Measurements from ENCODE around the gene OR6N2. TPM values are rescaled to one million over a fixed set of nuclear protein-coding genes. Genes with fewer than 3 reads are reported as not detected.

OR6N2 gene
- total and polyA plus RNA-seq, 9 of the 15 experiments (the other 6 are each of a cell fraction or from before 2014, with no cell fraction given): not detected

GRCh38 chr1:158800526-158800925, 19.5 kb upstream of the OR6N2 start (continued):
- TF ChIP-seq CHAMP1 (IDR thresholded peaks at IDR 0.05) (no peak), CREBBP (IDR thresholded peaks at IDR 0.05; ENCODE audit: low read depth, low read length) (no peak), ZBTB43 (CRISPR knock-in tag; IDR thresholded peaks at IDR 0.05) (no peak), GTF2A2 (tag; IDR thresholded peaks at IDR 0.05) (no peak), CBX2 (IDR thresholded peaks at IDR 0.05; ENCODE audit: insufficient read depth, low read length, poor library complexity, severe bottlenecking) (no peak), HNRNPLL (IDR thresholded peaks at IDR 0.05; ENCODE audit: low read depth, low read length, poor library complexity, severe bottlenecking) (no peak)

GRCh38 chr1:158799689-158800088, 18.7 kb upstream of the OR6N2 start:
- no peaks in the 10 kb centered on the region for H3K36me3 ChIP-seq (ENCODE audit: control insufficient read depth, insufficient read depth, low read length)
- ATAC-seq: peak; percentile 90
- H2AFZ ChIP-seq (ENCODE audit: low read depth, low read length): peak overlapping the region; percentile 97
- BruUV-seq (replicated peaks): no TSS peak
- POLR2A ChIA-PET: no interaction called here
- in situ Hi-C loops (cut with MboI): loop anchor here (10.0 kb wide), 1 partner anchor 195 kb away; no protein-coding TSS in a partner anchor
- CTCF ChIA-PET (ENCODE audit: low intra/inter-chr PET ratio): no interaction called here
- H3K27ac ChIP-seq (ENCODE audit: extremely low read depth, low read depth, low read length): peak overlapping the region; percentile 71
- H4K20me1 ChIP-seq (replicated peaks; ENCODE audit: control insufficient read depth, insufficient read depth, low read length): no peaks in the 10 kb centered on the region
- H3K9ac ChIP-seq (ENCODE audit: insufficient read depth in 1 of 2, low read depth in 2 of 2, low read length in 2 of 2): 0 out of 4 replicates have a peak overlapping the region, but pooled peaks of 1 of the 2 experiments have one; percentile 19
- no peaks in the 10 kb centered on the region for H3K9me1 ChIP-seq (ENCODE audit: control insufficient read depth, insufficient read depth, low read length)
- no peaks in the 10 kb centered on the region for H3K27me3 ChIP-seq (ENCODE audit: control insufficient read depth in 2 of 2, insufficient read depth in 2 of 2, low read length in 2 of 2)
- no peak overlapping the region for H3K4me3 ChIP-seq
- 2% methylated on average over 4 of the region's 4 CpGs for WGBS (ENCODE audit: insufficient coverage, low coverage, missing lambda C conversion rate)
- FAIRE-seq: peak; percentile 63
- H3K4me1 ChIP-seq (replicated peaks in 1 of 2; ENCODE audit: control insufficient read depth in 2 of 2, insufficient read depth in 2 of 2, low read length in 2 of 2): peaks cover 0 to 15% of the 10 kb centered on the region in 2 experiments; a peak in 2 of 5 replicates
- H3K9me3 ChIP-seq (replicated peaks; ENCODE audit: control insufficient read depth, insufficient read depth, low read depth, low read length): peaks cover 2% of the 10 kb centered on the region; the same call in 1 of the 2 replicates
- peak overlapping the region; percentile 23 for H3K4me2 ChIP-seq (ENCODE audit: insufficient read depth, low read length)
- intact Hi-C loops (cut with micrococcal nuclease): loop anchor here (5.0 kb wide), 1 partner anchor 112 kb away; the partner anchor contains the start of gene SPTA1
- peak; percentile 39 to 77 (median 58) for DNase-seq (ENCODE audit: extremely low read depth in 1 of 4, low spot score in 3 of 4)
- H3K79me2 ChIP-seq (ENCODE audit: control insufficient read depth, insufficient read depth, low read length): no peaks in the 10 kb centered on the region
- no peak for TF ChIP-seq SRSF7 (optimal IDR thresholded peaks at IDR 0.05; ENCODE audit: low read depth, low read length)
- no peak for TF ChIP-seq HOMEZ (CRISPR knock-in tag; IDR thresholded peaks at IDR 0.05)
- TF ChIP-seq KDM5B (IDR thresholded peaks at IDR 0.05; ENCODE audit: insufficient replicate concordance, low read depth, low read length): no peak
- no peak for TF ChIP-seq GATAD2B (IDR thresholded peaks at IDR 0.05; ENCODE audit: borderline replicate concordance)
- no peak for TF ChIP-seq CHD4 (IDR thresholded peaks at IDR 0.05; ENCODE audit: insufficient read depth, insufficient replicate concordance, low read depth, low read length, poor library complexity, severe bottlenecking)
- no peak for TF ChIP-seq PHF21A (IDR thresholded peaks at IDR 0.05; ENCODE audit: borderline replicate concordance, low read depth)
- no peak for TF ChIP-seq PHTF2 (CRISPR knock-in tag; IDR thresholded peaks at IDR 0.05)
- no peak for TF ChIP-seq ZFX (CRISPR knock-in tag; IDR thresholded peaks at IDR 0.05)
- no peak for TF ChIP-seq RBBP5 (IDR thresholded peaks at IDR 0.05; ENCODE audit: borderline replicate concordance, insufficient read depth, low read length, poor library complexity, severe bottlenecking)
- no peak for TF ChIP-seq HDAC6 (IDR thresholded peaks at IDR 0.05; ENCODE audit: low read depth, low read length)

Data from K562 (cell line).